Measurements from ENCODE around the gene TOM1L2.

DNA sequence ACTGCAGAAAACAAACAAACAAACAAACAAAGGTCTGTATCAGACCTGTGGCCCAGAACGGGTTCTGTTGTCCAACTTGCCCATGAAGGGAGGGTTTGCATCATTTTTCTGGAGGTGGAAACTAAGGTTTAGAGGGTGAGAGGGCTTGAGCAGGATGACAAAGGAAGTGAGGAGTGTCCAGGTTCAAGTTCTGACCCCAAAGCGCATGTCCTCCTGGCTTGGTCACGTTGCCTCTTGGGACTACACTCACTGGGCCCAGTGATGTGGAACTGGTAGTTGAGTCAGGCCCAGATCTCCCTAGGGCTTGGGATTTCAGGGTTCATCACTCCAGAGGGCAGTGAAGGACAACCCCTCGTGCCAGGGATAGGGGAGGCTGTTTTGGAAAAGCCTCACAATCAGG, 137.2 kb downstream of the TOM1L2 start:
- TF ChIP-seq POLR2A (IDR thresholded peaks at IDR 0.05; ENCODE audit: borderline replicate concordance, extremely low read depth, insufficient read depth, insufficient read length) (no peak), SRF (IDR thresholded peaks at IDR 0.05; ENCODE audit: low read depth) (no peak), ELF1 (IDR thresholded peaks at IDR 0.05; ENCODE audit: borderline replicate concordance, low read depth) (no peak), POLR2AphosphoS5 (IDR thresholded peaks at IDR 0.05; ENCODE audit: low read depth, low read length) (no peak), EZH2phosphoT487 (IDR thresholded peaks at IDR 0.05; ENCODE audit: borderline replicate concordance) (no peak), YY1 (IDR thresholded peaks at IDR 0.05; ENCODE audit: extremely low read depth, insufficient replicate concordance, low read depth, low read length) (no peak), SIN3A (IDR thresholded peaks at IDR 0.05; ENCODE audit: low read depth) (no peak), EZH2 (IDR thresholded peaks at IDR 0.05) (no peak), JUND (IDR thresholded peaks at IDR 0.05) (no peak), CBX3 (IDR thresholded peaks at IDR 0.05; ENCODE audit: low read depth) (no peak)
- TF ChIP-seq, protein P1, sequence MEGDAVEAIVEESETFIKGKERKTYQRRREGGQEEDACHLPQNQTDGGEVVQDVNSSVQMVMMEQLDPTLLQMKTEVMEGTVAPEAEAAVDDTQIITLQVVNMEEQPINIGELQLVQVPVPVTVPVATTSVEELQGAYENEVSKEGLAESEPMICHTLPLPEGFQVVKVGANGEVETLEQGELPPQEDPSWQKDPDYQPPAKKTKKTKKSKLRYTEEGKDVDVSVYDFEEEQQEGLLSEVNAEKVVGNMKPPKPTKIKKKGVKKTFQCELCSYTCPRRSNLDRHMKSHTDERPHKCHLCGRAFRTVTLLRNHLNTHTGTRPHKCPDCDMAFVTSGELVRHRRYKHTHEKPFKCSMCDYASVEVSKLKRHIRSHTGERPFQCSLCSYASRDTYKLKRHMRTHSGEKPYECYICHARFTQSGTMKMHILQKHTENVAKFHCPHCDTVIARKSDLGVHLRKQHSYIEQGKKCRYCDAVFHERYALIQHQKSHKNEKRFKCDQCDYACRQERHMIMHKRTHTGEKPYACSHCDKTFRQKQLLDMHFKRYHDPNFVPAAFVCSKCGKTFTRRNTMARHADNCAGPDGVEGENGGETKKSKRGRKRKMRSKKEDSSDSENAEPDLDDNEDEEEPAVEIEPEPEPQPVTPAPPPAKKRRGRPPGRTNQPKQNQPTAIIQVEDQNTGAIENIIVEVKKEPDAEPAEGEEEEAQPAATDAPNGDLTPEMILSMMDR (IDR thresholded peaks at IDR 0.05 in 2 of 3, conservative IDR thresholded peaks at IDR 0.05 in 1 of 3; ENCODE audit: borderline replicate concordance in 1 of 3, insufficient read depth in 1 of 3, low read depth in 2 of 3, low read length in 2 of 3) = no peak
- TF ChIP-seq, protein P2, sequence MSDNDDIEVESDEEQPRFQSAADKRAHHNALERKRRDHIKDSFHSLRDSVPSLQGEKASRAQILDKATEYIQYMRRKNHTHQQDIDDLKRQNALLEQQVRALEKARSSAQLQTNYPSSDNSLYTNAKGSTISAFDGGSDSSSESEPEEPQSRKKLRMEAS (IDR thresholded peaks at IDR 0.05) = no peak
- TF ChIP-seq, protein P3, sequence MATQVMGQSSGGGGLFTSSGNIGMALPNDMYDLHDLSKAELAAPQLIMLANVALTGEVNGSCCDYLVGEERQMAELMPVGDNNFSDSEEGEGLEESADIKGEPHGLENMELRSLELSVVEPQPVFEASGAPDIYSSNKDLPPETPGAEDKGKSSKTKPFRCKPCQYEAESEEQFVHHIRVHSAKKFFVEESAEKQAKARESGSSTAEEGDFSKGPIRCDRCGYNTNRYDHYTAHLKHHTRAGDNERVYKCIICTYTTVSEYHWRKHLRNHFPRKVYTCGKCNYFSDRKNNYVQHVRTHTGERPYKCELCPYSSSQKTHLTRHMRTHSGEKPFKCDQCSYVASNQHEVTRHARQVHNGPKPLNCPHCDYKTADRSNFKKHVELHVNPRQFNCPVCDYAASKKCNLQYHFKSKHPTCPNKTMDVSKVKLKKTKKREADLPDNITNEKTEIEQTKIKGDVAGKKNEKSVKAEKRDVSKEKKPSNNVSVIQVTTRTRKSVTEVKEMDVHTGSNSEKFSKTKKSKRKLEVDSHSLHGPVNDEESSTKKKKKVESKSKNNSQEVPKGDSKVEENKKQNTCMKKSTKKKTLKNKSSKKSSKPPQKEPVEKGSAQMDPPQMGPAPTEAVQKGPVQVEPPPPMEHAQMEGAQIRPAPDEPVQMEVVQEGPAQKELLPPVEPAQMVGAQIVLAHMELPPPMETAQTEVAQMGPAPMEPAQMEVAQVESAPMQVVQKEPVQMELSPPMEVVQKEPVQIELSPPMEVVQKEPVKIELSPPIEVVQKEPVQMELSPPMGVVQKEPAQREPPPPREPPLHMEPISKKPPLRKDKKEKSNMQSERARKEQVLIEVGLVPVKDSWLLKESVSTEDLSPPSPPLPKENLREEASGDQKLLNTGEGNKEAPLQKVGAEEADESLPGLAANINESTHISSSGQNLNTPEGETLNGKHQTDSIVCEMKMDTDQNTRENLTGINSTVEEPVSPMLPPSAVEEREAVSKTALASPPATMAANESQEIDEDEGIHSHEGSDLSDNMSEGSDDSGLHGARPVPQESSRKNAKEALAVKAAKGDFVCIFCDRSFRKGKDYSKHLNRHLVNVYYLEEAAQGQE (IDR thresholded peaks at IDR 0.05; ENCODE audit: low read depth) = no peak
- TF ChIP-seq, protein P4, sequence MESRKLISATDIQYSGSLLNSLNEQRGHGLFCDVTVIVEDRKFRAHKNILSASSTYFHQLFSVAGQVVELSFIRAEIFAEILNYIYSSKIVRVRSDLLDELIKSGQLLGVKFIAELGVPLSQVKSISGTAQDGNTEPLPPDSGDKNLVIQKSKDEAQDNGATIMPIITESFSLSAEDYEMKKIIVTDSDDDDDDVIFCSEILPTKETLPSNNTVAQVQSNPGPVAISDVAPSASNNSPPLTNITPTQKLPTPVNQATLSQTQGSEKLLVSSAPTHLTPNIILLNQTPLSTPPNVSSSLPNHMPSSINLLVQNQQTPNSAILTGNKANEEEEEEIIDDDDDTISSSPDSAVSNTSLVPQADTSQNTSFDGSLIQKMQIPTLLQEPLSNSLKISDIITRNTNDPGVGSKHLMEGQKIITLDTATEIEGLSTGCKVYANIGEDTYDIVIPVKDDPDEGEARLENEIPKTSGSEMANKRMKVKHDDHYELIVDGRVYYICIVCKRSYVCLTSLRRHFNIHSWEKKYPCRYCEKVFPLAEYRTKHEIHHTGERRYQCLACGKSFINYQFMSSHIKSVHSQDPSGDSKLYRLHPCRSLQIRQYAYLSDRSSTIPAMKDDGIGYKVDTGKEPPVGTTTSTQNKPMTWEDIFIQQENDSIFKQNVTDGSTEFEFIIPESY (IDR thresholded peaks at IDR 0.05; ENCODE audit: extremely low read depth, insufficient replicate concordance, low read length) = no peak
